Measurements from ENCODE around the gene ACACA.

ACACA gene

GRCh38 chr17:37123386-37123785 lies 283.2 kb downstream of the ACACA start:
- DNase-seq: no peak

- DNase-seq: no peak
These were observed 285.0 kb downstream of the ACACA start for GRCh38 chr17:37121616-37122015.

GRCh38 chr17:37118366-37119137 lies 288.1 kb downstream of the ACACA start:
- DNase-seq: no peak

GRCh38 chr17:37117373-37118142 lies 289.1 kb downstream of the ACACA start:
- DNase-seq: no peak

GRCh38 chr17:37116671-37117185 lies 289.9 kb downstream of the ACACA start:
- DNase-seq: no peak

- DNase-seq: no peak
These were observed 295.3 kb downstream of the ACACA start for GRCh38 chr17:37111329-37111728.

GRCh38 chr17:37110746-37111145 lies 295.9 kb downstream of the ACACA start:
- DNase-seq: no peak

- no peak for DNase-seq
These were observed 296.6 kb downstream of the ACACA start for GRCh38 chr17:37109731-37110710.

GRCh38 chr17:37109106-37109505 lies 297.5 kb downstream of the ACACA start:
- no peak for DNase-seq

GRCh38 chr17:37107406-37108083 lies 299.1 kb downstream of the ACACA start:
- DNase-seq: no peak

- no peak for DNase-seq
These were observed 300.6 kb downstream of the ACACA start for GRCh38 chr17:37106049-37106448.

- DNase-seq: no peak
These were observed 303.4 kb downstream of the ACACA start for GRCh38 chr17:37103231-37103630.

- no peak for DNase-seq
These were observed 305.3 kb downstream of the ACACA start for GRCh38 chr17:37101306-37101705.

- no peak for DNase-seq
These were observed 306.4 kb downstream of the ACACA start for GRCh38 chr17:37100231-37100630.

GRCh38 chr17:37098910-37099664 lies 307.5 kb downstream of the ACACA start:
- no peak for DNase-seq

- DNase-seq: no peak
These were observed 308.5 kb downstream of the ACACA start for GRCh38 chr17:37098152-37098551.

- DNase-seq: no peak
These were observed 309.5 kb downstream of the ACACA start for GRCh38 chr17:37097154-37097553.

- DNase-seq: no peak
These were observed 310.6 kb downstream of the ACACA start for GRCh38 chr17:37096071-37096470.

- DNase-seq: no peak
These were observed 312.2 kb downstream of the ACACA start for GRCh38 chr17:37094391-37094790.

GRCh38 chr17:37092701-37093100 lies 313.9 kb downstream of the ACACA start:
- no peak for DNase-seq

- no peak for DNase-seq
These were observed 314.6 kb downstream of the ACACA start for GRCh38 chr17:37092071-37092470.
